Measurements from ENCODE around the gene CLIC5.

CLIC5 gene

GRCh38 chr6:45990162-45990561 is 25.5 kb downstream of the CLIC5 start:
- no peak for DNase-seq

GRCh38 chr6:45988635-45989034 is 27.0 kb downstream of the CLIC5 start:
- no peak for DNase-seq

- no peak for DNase-seq
Measured at GRCh38 chr6:45987856-45988255, 27.8 kb downstream of the CLIC5 start.

- DNase-seq = no peak
Measured at GRCh38 chr6:45986746-45987274, 28.9 kb downstream of the CLIC5 start.

GRCh38 chr6:45984788-45985425 is 30.8 kb downstream of the CLIC5 start:
- no peak for DNase-seq

- DNase-seq = no peak
Measured at GRCh38 chr6:45984347-45984746, 31.3 kb downstream of the CLIC5 start.

- no peak for DNase-seq
Measured at GRCh38 chr6:45983062-45983461, 32.6 kb downstream of the CLIC5 start.

- DNase-seq = no peak
Measured at GRCh38 chr6:45982280-45983036, 33.2 kb downstream of the CLIC5 start.

- DNase-seq = no peak
Measured at GRCh38 chr6:45981046-45981445, 34.6 kb downstream of the CLIC5 start.

- DNase-seq = no peak
Measured at GRCh38 chr6:45979311-45979710, 36.3 kb downstream of the CLIC5 start.

- DNase-seq = no peak
Measured at GRCh38 chr6:45974596-45974995, 41.1 kb downstream of the CLIC5 start.

GRCh38 chr6:45972795-45973503 is 42.7 kb downstream of the CLIC5 start:
- DNase-seq = no peak

- no peak for DNase-seq
Measured at GRCh38 chr6:45971287-45971686, 44.4 kb downstream of the CLIC5 start.

- DNase-seq = no peak
Measured at GRCh38 chr6:45970326-45970725, 45.3 kb downstream of the CLIC5 start.

- no peak for DNase-seq
Measured at GRCh38 chr6:45969883-45970282, 45.8 kb downstream of the CLIC5 start.

GRCh38 chr6:45969026-45969425 is 46.6 kb downstream of the CLIC5 start:
- DNase-seq = no peak

- no peak for DNase-seq
Measured at GRCh38 chr6:45967363-45967762, 48.3 kb downstream of the CLIC5 start.

GRCh38 chr6:45966797-45967196 is 48.9 kb downstream of the CLIC5 start:
- DNase-seq = no peak

GRCh38 chr6:45966340-45966739 is 49.3 kb downstream of the CLIC5 start:
- DNase-seq = no peak

GRCh38 chr6:45965792-45966191 is 49.9 kb downstream of the CLIC5 start:
- DNase-seq = no peak

GRCh38 chr6:45965007-45965406 is 50.7 kb downstream of the CLIC5 start:
- DNase-seq = no peak

- no peak for DNase-seq
Measured at GRCh38 chr6:45964300-45964699, 51.4 kb downstream of the CLIC5 start.

- no peak for DNase-seq
Measured at GRCh38 chr6:45963896-45964295, 51.8 kb downstream of the CLIC5 start.

- DNase-seq = no peak
Measured at GRCh38 chr6:45961125-45961524, 54.5 kb downstream of the CLIC5 start.

Measured in activated CD8-positive, alpha-beta memory T cell treated with anti-CD3 and anti-CD28 coated beads, Interleukin-2, amount 50 U/mL, for 4 hours (primary cell).